AG04450 (cell line): Measurements from ENCODE around the gene MRPS33. TPM values are rescaled to one million over a fixed set of nuclear protein-coding genes. Genes with fewer than 3 reads are reported as not detected.
A peak's percentile ranks its signal among the peaks of the same experiment; 100 is the strongest.

Source experiments
- CTCF ChIA-PET: fragments of 300-600, 350-600 bp; formaldehyde crosslinking; extraction: SDS; loops from one replicate; lab custom pipeline; 2022; ENCODE audit warnings: antibody characterized with exemption, inconsistent platforms; lab: Charles Lee
- POLR2A ChIA-PET: fragments of 350-600 bp; formaldehyde crosslinking; extraction: SDS; loops from one replicate; lab custom pipeline; 2021; ENCODE audit warnings: antibody characterized with exemption, inconsistent platforms; lab: Yijun Ruan, JAX
- DNase-seq: peaks from one replicate; pipeline ENCODE4 v3.0.0-alpha.2; 2011; ENCODE audit warnings: low read depth, low spot score
- H3K27ac ChIP-seq: one replicate; pipeline ENCODE4 v1.5.1; 2012; ENCODE audit warnings: low read depth, low read length, control low read depth
- H3K27me3 ChIP-seq: one replicate; pipeline ENCODE4 v1.6.0; 2012; ENCODE audit warnings: low read length; ENCODE audit not compliant: control insufficient read depth, insufficient read depth
- H3K4me3 ChIP-seq: 2 replicates; pipeline ENCODE4 v1.5.1; 2011; ENCODE audit warnings: mild to moderate bottlenecking, low read depth, low read length, control low read depth
- H3K9me3 ChIP-seq: 2 replicates; pipeline ENCODE4 v1.5.1; 2012; ENCODE audit warnings: low read length; ENCODE audit not compliant: control insufficient read depth, insufficient read depth
- CTCF ChIP-seq: IDR thresholded peaks from 2 replicates; pipeline ENCODE4 v1.5.1; 2011; ENCODE audit warnings: low read depth, low read length, control low read depth, inconsistent platforms
- polyA plus RNA-seq: library from polyadenylated mRNA; depleted of rRNA; stranded (reverse); fragments of >200 nt; gene quantifications from 2 replicates; pipeline ENCODE4 v1.2.3, GENCODE V29; 2011

Gene MRPS33
- polyA plus RNA-seq, 1 experiment, result 99.2 TPM

GRCh38 chr7:141012696-141013344 is 1.9 kb downstream of the MRPS33 start:
- TF ChIP-seq CTCF, result no peak
- Histone ChIP-seq H3K27me3 (no peaks in the 10 kb centered on the region), H3K27ac (no peak overlapping the region), H3K4me3 (no peak overlapping the region), H3K9me3 (no peaks in the 10 kb centered on the region)
- ChIA-PET CTCF (interaction anchor here (0.8 to 7.2 kb wide), 8 partner anchors 86 to 637 kb away, joined by 3 to 130 read pairs (median 6); no protein-coding TSS in a partner anchor), POLR2A (no interaction called here)
- no peak for DNase-seq

- POLR2A ChIA-PET, result no interaction called here
- peak; percentile 62 for TF ChIP-seq CTCF
- CTCF ChIA-PET, result interaction anchor here (0.6 to 7.2 kb wide), 11 partner anchors 27 to 593 kb away, joined by 3 to 130 read pairs (median 4); no protein-coding TSS in a partner anchor
- H3K4me3 ChIP-seq, result no peak overlapping the region
- no peaks in the 10 kb centered on the region for H3K27me3 ChIP-seq
- H3K9me3 ChIP-seq, result no peaks in the 10 kb centered on the region
- H3K27ac ChIP-seq, result no peak overlapping the region
- peak; percentile 30 for DNase-seq
Measured at GRCh38 chr7:141012044-141012685, 2.6 kb downstream of the MRPS33 start.

- no peak for TF ChIP-seq CTCF
- Histone ChIP-seq H3K27me3 (no peaks in the 10 kb centered on the region), H3K27ac (no peak overlapping the region), H3K4me3 (no peak overlapping the region), H3K9me3 (no peaks in the 10 kb centered on the region)
- POLR2A ChIA-PET, result no interaction called here
- CTCF ChIA-PET, result interaction anchor here (0.6 to 7.2 kb wide), 11 partner anchors 26 to 592 kb away, joined by 3 to 130 read pairs (median 4); no protein-coding TSS in a partner anchor
- DNase-seq, result no peak
Measured at GRCh38 chr7:141011443-141011842, 3.3 kb downstream of the MRPS33 start.

GRCh38 chr7:141003172-141004065 is 11.3 kb downstream of the MRPS33 start:
- H3K27me3 ChIP-seq, result no peaks in the 10 kb centered on the region
- DNase-seq, result no peak
- H3K27ac ChIP-seq, result no peak overlapping the region
- ChIA-PET CTCF (interaction anchor here (0.9 to 1.9 kb wide), 2 partner anchors 192 to 647 kb away, joined by 3 to 5 read pairs; no protein-coding TSS in a partner anchor), POLR2A (no interaction called here)
- no peaks in the 10 kb centered on the region for H3K9me3 ChIP-seq
- no peak for TF ChIP-seq CTCF
- H3K4me3 ChIP-seq, result no peak overlapping the region
